T-helper 1 cell (primary cell): ENCODE data around the gene CARD6.
"Not testable (repeated sequence)": the region's sequence is repeated elsewhere in the genome, so short reads cannot be mapped to it uniquely, and the experiment has no call there.

Source experiments
- DNase-seq, 5 donors: peaks; one replicate each; pipeline ENCODE4 v3.0.0-alpha.2; 2012 to 2020

The CARD6 gene

DNA sequence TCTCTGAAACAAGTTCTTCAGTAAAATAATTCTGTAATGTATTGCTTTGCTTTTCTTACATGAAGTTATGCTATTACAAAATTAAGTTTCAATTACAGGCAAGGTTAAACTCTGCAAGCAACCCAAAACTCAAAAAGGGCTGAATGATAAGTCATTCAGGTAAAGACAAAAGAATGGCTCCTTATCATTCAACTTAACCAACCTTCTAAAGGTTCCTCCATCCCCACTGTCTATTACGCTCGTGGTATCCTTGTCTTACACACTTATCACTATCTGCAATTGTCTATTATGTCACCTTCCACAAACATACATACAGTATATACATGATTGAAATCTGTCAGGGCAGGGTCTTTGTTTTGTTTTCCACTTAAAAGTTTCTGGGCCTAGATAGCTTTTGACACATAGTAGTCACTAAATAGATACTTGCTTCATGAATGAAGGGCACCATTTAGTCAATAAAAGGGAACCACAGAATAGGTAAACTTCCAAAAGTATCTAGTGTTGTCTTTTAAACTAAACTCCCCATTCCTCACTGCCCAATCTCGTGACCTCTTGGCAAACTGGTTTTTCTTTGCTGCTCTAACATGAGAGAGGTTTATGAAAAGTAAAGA, 13.0 kb upstream of the CARD6 start:
- no peak for DNase-seq

DNA sequence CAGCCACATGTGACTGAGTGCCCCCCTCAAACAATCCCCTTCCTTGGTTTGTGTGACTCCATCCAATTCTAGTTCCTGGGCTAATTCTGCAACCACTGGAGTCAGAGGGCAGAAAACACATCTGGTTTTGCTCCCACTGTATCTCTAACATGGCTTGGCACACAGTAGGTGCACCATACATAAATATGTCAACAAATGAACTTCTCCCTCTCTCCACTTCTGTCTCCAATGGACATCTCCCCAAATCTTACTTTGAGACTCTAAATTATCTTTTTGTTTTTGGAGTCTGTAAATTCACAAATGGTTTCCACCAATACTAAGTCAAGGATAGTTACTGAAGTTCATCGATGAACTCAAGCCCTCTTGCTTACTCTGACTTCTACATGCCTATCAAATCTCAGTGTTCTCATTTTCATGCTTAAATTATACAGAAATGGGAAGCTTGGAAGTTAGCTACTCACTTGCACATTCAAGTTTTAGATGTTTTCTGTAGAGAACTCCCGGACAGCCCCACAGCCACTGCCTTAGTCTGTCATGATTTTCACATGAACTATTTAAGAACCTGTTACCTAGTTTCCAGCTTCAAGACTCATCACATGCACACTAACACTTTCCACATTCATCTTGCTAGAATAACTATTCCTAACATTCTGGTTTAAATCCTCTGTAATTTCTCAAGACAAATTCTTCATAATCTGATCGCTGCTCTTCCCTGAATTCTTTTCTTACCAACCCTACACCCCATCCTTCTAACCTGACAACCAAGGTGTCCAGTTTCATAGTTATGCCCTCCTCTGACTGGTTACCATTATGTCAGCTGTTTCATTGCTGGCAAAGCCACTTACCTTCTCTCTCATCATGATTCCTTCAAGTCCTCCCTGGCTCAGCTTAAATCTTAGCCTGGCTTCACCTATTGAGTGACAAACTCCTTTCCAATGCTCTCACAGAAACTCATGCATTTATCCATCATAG, 12.2 kb upstream of the CARD6 start:
- no peak for DNase-seq

DNA sequence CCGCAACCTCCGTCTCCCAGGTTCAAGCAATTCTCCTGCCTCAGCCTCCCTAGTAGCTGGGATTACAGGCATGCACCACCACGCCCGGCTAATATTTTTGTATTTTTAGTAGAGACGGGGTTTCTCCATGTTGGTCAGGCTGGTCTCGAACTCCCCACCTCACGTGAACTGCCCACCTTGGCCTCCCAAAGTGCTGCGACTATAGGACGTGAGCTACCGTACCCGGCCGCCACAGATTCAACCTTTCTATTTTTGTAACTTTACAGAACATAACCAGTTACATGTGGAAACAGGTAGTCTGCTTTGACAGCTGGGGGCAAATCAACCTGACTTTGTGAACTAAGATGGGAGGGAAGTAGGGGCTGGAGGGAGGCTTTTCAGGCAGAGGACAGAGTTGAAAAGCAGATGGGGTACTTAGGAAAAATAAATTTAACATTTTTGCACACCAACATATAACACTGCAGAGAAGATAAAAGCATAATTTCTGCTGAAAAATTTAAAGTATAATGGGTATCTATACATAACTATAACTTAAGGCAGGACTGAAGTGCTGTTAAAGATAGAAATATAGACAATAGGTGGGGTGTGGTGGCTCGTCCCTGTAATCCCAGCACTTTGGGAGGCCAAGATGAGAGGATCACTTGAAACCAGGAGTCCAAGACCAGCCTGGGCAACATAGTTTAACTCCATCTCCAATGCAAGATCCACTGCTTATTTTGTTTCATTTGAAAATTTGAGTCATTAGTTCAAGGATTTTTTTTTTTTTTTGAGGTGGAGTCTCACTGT, 11.2 kb upstream of the CARD6 start:
- DNase-seq: no peak

DNA sequence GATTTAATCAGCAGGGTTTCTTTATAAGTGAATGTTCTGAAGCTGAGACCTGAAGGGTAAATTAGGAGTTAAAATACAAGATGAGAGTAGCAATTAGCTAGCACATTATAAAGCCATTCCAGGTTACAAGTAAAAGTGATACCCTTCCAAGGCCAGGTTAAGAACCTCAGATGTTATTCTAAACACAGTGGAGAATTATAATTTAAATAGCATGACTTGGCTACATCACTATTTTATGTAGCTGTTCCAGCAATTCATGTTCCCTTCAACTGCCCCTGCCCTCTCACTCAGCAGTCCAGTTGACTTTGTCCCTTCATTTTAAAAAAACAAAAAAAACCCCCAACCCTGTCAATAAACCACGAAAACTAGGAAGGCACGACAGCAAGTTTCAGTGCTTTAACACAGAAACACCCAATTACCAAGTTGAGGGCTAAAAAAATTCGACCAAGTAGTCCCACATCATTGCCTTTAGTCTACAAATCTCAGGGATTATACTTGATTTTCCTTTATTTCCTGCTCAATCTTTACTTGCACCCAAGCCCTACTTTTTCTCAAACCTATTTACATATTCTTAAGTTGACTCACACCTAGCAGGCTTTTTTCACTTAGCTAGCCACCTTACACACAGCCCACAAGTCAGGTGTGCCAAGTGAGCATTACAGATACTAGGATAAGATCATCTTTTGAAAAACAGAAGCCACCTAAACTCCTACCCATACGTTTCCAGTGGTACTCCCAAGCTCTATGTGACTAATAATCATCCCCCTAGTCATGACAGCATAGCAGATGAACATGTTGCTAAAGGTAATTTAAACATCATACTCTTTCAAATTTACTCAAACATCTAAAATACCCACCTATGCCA, 9.6 kb upstream of the CARD6 start:
- DNase-seq: peak in 1 of 5 donors; percentile 14

DNA sequence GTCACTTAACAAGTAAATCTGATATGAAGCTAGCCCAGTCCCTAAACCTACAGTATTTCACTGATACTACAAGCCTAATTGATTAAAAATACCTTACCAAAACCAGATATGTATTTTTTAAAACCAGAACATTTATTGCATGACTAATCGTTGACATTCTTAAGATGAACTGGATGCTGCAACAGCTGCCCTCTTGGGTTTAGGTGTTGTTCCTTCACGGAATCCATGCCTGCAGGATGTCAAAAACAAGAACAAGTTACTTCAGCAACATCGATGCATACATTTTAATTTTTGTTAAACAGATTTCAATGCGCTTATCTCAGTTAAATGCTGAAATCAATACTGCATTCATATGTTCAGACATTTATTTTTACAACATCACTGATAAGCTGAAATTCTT, 8.8 kb upstream of the CARD6 start:
- no peak for DNase-seq

DNA sequence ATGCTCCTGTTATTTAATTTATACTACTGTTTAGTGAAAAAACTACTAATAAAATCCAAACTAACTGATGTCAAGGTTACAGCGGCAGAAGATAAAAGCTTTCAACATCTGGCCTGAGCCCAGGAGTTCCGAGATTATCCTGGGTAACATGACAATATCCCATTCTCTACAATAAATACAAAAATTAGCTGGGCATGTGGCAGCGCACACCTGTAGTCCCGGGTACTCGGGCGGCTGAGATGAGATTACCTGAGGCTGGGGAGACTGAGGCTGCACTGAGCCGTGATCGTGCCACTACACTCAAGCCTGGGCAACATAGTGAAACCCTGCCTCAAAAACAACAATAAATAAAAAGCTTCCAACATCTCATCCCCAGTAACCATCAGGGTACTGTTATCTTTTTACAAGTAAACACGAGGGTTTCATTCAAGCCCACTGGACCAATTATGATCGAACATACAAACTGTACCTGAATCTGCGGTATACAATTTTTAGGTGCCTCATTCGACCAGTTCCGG, 7.4 kb upstream of the CARD6 start:
- DNase-seq: no peak

DNA sequence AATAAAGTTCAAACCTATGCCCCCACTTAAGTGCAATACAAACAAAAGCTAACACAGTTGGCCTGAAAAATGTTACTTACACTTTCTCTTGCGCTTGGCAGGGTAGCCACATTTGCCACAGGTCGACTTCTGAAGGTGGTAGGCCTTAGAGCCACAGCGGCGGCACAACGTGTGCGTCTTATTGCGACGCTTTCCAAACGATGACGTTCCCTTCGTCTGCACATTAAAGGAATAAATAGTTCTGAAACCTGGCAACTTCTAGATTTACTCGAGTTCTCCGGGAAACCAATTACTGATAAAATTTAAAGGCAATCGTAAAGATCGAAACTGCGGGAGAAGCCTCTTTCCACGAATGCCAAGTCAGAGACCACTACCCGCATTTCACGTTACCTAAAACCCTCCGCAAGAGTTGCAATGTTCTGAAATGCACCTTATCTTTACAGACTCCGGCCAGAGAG, 6.7 kb upstream of the CARD6 start:
- peak; percentile 22 to 71 (median 54) for DNase-seq

DNA sequence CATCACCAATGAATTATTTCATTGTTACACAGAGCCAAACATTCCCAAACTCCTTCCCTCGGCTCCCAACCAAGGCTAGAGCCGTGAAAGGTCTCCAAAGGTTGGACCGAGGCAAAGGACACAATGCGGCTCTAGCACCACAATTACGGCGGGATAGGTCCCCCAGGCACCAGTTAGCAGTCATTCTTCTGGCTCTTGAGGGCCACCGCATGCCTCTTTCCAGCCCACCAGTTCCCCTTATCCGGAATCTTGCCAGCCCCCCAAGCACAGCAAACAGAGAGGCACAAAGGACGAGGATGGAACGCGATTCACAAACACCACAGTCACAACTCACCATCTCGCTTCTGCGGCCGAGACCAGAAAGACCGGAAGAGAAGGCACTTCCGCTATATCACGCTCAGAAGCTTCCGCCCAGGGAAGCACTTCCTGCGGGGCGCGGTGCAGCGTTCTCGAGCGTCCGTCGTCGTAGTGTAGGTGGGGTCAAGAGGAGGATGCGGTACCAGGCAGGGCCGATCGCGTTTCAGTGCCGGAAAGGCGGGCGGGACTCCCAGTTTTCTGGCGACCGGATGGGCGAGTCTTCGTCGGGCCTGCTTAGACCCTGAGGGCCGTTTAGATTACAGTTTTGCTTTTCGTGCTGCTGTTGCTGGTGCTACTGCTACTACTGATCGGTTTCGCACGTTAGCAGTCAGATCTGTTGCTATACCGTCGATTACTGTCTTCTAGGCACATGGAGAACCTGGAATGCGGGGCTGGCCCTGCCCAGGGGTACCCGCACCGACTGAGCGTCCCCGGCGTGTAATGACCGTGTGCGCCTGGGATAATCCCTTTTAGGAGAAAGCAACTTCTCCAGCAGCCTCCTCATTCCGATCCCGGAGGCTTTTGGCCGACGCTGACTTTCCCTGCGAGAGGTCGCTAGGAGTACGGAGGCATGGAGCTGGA, 6.0 kb upstream of the CARD6 start, which contains the start of gene RPL37:
TSS of gene RPL37 (minus strand) at position 374 of the 939 bp plus-strand sequence. CDS start at position 337, 37 bp downstream.
- peak; percentile 76 to 98 (median 85) for DNase-seq

DNA sequence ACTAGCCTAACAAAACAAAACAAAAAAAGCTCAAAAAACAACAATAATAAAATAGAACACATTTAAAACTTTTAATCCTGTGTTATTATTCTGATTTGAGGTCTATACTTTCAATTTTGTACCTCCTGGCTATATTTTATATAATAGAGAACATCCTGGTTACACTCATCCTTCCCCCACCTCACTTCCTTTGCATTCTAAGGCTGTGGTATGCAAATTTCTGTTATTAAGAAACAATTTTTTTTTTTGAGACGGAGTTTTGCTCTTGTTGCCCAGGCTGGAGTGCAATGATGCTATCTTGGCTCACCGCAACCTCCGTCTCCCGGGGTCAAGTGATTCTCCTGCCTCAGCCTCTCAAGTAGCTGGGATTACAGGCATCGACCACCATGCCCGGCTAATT, 3.1 kb upstream of the CARD6 start:
- DNase-seq: peak in 2 of 5 donors; percentile 7 to 32

DNA sequence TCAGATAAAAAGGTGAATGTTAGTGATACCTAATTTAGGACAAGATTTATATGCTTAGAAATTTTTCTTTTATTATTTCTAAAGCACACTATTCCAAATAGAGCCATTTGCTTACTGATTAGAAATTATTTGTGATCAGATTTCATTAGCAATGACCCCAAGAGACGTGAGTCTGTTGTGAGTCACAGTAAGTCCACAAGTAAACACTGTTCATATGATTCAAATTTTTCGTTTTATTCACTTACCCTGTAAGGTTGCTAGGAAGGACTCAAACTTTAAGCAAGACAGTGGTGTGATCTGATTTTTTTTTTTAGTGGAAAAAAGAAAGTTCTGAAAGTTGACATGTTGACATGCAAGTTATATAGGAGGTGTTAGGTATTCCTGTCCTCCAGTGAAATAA, 1.2 kb downstream of the CARD6 start:
- DNase-seq: no peak

DNA sequence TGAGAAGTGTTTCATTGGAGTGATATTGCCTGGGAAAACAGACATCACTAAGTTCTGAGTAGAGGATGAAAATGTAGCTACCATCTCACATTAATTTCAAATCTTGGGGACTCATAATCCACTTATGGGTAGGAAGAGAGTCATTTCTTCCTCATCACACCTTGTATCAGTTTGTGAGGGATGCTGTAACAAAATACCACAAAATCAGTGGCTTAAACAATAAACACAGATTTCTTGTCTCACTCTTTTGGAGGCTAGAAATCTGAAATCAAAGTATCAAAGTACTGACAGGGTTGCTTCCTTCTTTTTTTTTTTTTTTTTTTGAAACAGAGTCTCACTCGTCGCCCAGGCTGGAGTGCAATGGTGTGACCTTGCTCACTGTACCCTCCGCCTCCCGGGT, 3.4 kb downstream of the CARD6 start:
- DNase-seq: no peak

DNA sequence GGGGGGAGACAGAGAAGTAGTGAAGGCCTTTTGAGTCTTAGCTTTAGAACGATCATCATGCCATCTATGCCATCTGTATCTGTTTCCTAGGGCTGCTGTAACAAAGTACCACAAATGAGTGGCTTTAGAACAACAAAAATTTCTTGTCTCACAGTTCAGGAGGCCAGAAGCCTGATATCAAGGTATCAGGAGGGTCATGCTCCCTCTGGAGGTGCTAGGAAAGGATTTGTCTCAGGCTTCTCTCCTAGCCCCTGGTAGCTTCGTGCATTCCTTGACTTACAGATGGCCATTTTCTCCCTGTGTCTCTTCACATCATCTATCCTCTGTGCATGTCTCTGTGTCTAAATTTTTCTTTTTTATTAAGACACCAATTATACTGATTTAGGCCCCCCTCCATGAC, 5.2 kb downstream of the CARD6 start:
- no peak for DNase-seq

DNA sequence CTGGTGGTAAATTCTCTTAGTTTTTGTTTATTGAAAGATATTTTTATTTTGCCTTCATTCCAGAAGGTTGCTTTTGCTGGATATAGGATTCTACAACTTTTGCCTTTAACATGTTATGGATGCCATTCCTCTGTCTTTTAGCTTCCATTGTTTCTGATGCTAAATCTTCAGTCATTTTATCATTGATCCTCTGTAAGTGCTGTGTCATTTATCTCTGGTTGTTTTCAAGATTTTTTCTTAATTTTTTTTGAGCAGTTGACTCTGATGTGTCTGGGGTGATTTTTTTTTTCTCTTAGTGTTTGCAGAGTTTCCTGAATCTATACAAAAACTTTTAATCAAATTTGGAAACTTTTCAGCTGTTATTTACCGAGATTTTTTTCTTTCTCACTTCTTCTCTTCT, 6.4 kb downstream of the CARD6 start:
- DNase-seq: no peak

DNA sequence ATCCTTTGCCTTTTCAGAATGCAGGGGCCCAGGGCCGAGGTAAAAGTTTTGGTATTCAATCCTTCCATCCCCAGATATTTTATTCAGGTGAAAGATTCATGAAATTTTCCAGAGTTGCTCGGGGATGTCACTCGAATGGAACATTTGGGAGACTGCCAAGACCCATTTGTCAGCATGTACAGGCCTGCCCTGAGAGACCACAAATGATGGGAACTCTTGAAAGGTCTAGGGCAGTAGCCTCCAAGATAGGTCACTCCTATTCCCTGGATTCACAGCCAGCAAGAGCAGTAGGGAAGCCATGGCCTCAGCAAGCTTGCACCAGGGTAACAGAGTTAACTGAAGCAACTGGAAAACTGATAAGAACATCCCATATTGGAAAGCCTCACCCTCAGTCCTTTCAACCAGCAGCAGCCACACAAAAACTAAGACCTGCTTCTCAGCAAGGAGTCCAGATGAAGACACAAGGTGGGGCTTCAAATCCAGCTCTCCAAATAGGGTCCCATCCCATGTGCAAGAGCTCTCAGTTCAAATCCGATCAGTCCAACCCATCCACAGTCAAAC, 12.5 kb downstream of the CARD6 start:
- DNase-seq: no peak

DNA sequence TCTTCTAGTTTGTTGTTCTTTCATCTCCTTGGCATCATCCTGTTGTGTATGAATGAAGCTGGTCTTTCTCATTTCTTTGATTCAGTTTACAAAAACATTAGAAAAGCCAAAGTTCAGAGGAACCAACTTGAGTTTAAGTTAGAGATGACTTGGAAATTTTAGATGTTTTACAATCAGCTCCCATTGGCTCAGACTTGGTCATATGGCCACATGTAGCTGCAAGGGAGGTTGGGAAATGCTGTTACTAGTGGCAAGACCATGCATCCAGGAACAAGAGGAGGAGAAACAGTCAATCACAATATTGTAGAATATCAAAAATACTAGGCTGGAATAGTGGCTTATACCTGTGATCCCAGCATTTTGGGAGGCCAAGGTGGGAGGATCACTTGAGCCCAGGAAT, 19.5 kb downstream of the CARD6 start:
- no peak for DNase-seq

DNA sequence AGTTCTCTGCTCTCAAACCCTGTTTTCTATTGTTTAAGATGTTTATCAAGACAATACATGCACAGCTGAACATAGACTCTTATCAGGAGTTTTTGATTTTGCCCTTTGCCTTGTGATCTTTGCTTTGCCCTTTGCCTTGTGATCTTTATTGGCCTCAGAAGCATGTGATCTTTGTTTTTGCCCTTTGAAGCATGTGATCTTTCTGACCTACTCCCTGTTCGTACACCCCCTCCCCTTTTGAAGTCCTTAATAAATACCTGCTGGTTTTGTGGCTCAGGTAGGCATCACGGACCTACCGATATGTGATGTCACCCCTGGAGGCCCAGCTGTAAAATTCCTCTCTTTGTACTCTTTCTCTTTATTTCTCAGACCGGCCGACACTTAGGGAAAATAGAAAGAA, 23.8 kb downstream of the CARD6 start:
- DNase-seq: not testable (repeated sequence)

DNA sequence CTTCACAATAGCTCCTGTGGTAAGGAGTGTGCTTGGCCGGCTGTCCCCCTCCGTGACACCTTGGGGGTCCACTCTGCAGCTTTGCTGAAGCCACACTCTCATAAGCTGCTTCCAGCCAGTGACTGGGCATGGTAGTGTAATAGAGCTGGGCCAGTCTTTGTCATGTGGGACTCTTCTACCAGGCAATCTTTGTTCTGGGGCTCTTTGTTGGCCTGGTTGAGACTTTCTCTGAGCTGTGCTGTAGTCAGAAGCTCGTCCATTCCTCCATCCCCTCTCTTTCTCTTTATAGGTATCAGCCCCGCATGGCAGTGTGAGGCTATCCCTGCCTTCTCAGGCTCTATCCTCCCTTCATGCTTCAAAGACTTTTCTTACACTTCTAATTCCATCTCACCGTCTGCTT, 25.7 kb downstream of the CARD6 start:
- no peak for DNase-seq

DNA sequence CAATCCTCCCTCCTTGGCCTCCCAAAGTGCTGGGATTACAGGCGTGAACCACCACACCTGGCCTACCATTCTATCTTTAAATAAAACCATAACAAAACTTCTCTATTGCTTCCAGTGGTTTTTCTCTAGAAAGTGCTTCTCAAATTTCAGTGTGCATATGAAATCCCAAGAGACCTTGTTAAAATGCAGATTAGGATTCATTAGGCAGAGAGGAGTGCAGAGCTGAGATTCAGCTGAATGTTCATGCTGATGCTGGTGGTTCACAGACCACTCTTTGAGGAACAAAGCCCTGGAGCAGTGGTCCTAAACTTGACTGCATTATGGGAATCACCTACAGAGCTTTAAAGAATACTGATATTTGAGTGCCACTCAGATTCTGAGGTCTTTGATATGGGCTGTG, 28.2 kb downstream of the CARD6 start:
- DNase-seq: no peak

DNA sequence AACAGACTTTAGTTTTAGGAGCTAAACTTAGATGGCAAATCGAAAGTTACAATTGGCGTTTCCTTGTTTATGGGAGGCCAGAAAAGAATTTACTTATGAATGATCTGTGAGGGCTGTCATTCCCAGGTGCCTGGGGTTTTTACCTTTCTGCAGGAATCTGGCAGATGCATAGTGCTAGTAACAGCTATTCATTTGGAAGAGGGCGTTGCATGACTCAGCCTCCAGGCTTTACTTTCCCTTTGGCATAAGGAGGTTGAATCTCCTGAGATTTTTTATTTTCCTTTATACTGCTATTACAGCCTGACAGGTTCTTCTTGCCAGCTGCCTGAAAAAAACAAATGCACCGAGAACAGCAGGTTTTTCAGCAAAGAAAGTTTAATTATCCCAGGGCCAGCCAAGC, 30.0 kb downstream of the CARD6 start:
- DNase-seq: no peak

DNA sequence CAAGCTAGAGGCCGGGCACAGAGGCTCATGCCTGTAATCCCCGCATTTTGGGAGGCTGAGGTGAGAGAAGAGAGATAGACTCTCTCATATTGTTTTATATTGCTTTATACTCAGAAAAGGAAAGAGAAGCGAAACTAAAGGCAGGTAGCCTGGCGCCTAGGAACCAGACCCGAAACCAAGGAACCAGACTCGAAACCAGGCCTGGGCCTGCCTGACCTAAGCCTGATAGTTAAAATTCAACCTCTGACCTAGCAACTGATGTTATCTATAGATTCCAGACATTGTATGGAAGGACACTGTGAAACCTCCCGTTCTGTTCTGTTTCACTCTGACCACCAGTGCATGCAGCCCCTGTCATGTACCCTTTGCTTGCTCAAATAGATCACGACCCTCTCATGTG, 31.1 kb downstream of the CARD6 start:
- DNase-seq: not testable (repeated sequence)
